Osteoblast (primary cell): ENCODE results near the gene TRIM43B. TPM values are rescaled to one million over a fixed set of nuclear protein-coding genes. Genes with fewer than 3 reads are reported as not detected.
"Not testable (repeated sequence)": the region's sequence is repeated elsewhere in the genome, so short reads cannot be mapped to it uniquely, and the experiment has no call there.

ENCODE experiments used
- DNase-seq: peaks from one replicate; pipeline ENCODE4 v3.0.0; 2011; ENCODE audit warnings: low spot score, mixed read lengths; ENCODE audit not compliant: insufficient read length; ENCODE audit errors: missing footprints
- H2AFZ ChIP-seq: 2 replicates; pipeline ENCODE4 v1.6.0; 2011; ENCODE audit warnings: mild to moderate bottlenecking, low read length
- H3K27ac ChIP-seq: 2 replicates; pipeline ENCODE4 v1.5.1; 2011; ENCODE audit warnings: mild to moderate bottlenecking, low read depth, low read length, moderate library complexity
- H3K27me3 ChIP-seq: 2 replicates; pipeline ENCODE4 v1.6.0; 2012; ENCODE audit warnings: mild to moderate bottlenecking, control low read depth, inconsistent platforms, low read length, moderate library complexity; ENCODE audit not compliant: insufficient read depth
- H3K36me3 ChIP-seq: 2 replicates; pipeline ENCODE4 v1.5.1; 2011; ENCODE audit warnings: mild to moderate bottlenecking, low read length, control low read depth, moderate library complexity; ENCODE audit not compliant: insufficient read depth
- H3K4me1 ChIP-seq: 2 replicates; pipeline ENCODE4 v1.5.1; 2011; ENCODE audit warnings: mild to moderate bottlenecking, low read length, control low read depth, moderate library complexity; ENCODE audit not compliant: insufficient read depth
- H3K4me2 ChIP-seq: 2 replicates; pipeline ENCODE4 v1.6.0; 2011; ENCODE audit warnings: mild to moderate bottlenecking, low read length; ENCODE audit not compliant: insufficient read depth
- H3K4me3 ChIP-seq: fragments of 200-600 bp; sonication (generic); 3 replicates; pipeline ENCODE4 v1.5.1; 2012; ENCODE audit warnings: mild to moderate bottlenecking, low read length, inconsistent platforms; ENCODE audit not compliant: insufficient read depth
- H3K79me2 ChIP-seq: 2 replicates; pipeline ENCODE4 v1.6.0; 2012; ENCODE audit warnings: mild to moderate bottlenecking, low read length, control low read depth, inconsistent platforms; ENCODE audit not compliant: insufficient read depth
- H3K9me3 ChIP-seq: 2 replicates; pipeline ENCODE4 v1.5.1; 2011; ENCODE audit warnings: low read depth, low read length, control low read depth
- H4K20me1 ChIP-seq: 2 replicates; pipeline ENCODE4 v1.6.0; 2012; ENCODE audit warnings: mild to moderate bottlenecking, low read length, control low read depth; ENCODE audit not compliant: insufficient read depth
- small RNA-seq: library from RNA; depleted of rRNA; stranded (forward); fragments of <200 nt; gene quantifications from one replicate; pipeline ENCODE3, GENCODE V24; 2012
- total RNA-seq: library from RNA; depleted of rRNA; stranded (reverse); fragments of >200 nt; gene quantifications from 2 replicates; pipeline ENCODE4 v1.2.3, GENCODE V29; 2012

Gene TRIM43B
- total RNA-seq, 1 donor: 0.36 TPM

- not testable (repeated sequence) for H3K36me3 ChIP-seq, H3K79me2 ChIP-seq, H3K27ac ChIP-seq, H3K9me3 ChIP-seq, H2AFZ ChIP-seq, H4K20me1 ChIP-seq, H3K27me3 ChIP-seq, H3K4me1 ChIP-seq, DNase-seq, H3K4me2 ChIP-seq, H3K4me3 ChIP-seq
These were observed 54.6 kb downstream of the TRIM43B start for GRCh38 chr2:95429748-95430467.

DNA sequence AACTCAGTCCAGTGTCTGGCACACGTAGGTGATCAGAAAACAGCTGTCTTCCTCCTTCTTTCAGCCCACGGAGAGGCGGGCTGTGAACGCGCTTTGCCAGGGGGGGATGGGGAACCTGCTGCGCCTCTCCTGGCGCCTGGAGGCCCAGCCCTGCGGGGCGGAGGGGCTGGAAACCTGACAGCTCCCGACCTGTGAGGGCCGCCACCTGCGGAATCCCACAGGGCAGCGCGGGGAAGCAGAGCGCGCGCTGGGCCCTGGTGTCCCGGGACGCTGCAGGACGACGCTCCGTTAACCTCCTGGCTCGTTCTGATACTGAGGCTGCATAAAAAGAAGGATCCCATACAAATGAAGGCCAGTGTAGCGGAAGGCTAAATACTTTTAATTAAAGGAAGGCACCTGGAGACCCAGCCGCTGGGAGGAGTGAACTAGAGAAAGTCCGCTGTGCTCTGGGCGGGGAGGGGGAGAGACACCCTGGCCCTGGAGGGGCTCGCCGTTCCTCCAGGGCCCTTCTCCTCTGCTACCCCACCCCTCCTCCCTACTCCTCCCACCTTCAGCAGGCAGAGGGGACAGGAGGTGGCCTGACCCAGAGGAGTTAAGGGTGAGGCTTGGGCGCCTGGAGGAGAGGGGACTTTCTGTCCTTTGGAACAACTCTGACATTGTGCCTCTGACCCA is 57.2 kb downstream of the TRIM43B start:
- not testable (repeated sequence) for H3K4me2 ChIP-seq, DNase-seq, H3K36me3 ChIP-seq, H3K4me1 ChIP-seq, H3K27ac ChIP-seq, H3K27me3 ChIP-seq, H3K9me3 ChIP-seq, H4K20me1 ChIP-seq, H3K4me3 ChIP-seq, H2AFZ ChIP-seq, H3K79me2 ChIP-seq

Small RNAs within 50 kb of the gene (small RNA-seq; reads per million reads assigned to genes)
- gene AC009237.11 (not detected), gene AC133104.2 (not detected)

Other genes starting within 250 kb of the TRIM43B start
- gene PROM2, start 210.3 kb downstream of the TRIM43B start, total RNA-seq: 0.29 and 0.36 TPM in 2 replicates
- under 0.01 and 0.29 TPM in 2 replicates for gene KCNIP3, start 187.4 kb downstream of the TRIM43B start, total RNA-seq
- gene FAHD2A, start 82.0 kb downstream of the TRIM43B start, total RNA-seq: 19.7 and 21.4 TPM in 2 replicates
- not detected in 2 replicates for gene TRIM43, start 107.2 kb upstream of the TRIM43B start, total RNA-seq